Fibroblast of villous mesenchyme (primary cell): Measurements from ENCODE around the gene BCR. TPM values are rescaled to one million over a fixed set of nuclear protein-coding genes. Genes with fewer than 3 reads are reported as not detected.

Source experiments
- DNase-seq: peaks from one replicate; pipeline ENCODE4 v3.0.0-alpha.2; 2010; ENCODE audit warnings: low read depth
- H3K4me3 ChIP-seq: 2 replicates; pipeline ENCODE4 v1.5.1; 2011; ENCODE audit warnings: low read depth, mild to moderate bottlenecking, low read length
- total RNA-seq: library from RNA; depleted of rRNA; stranded (reverse); fragments of >200 nt; gene quantifications from 2 replicates; pipeline ENCODE4 v1.2.3, GENCODE V29; 2012
- TF ChIP-seq, protein P1 (sequence below): IDR thresholded peaks from 2 replicates; pipeline ENCODE4 v1.5.1; 2012; ENCODE audit warnings: low read depth, mild to moderate bottlenecking, low read length; ENCODE audit not compliant: insufficient read depth

BCR gene
- total RNA-seq, 1 donor, result 36.7 TPM

DNA sequence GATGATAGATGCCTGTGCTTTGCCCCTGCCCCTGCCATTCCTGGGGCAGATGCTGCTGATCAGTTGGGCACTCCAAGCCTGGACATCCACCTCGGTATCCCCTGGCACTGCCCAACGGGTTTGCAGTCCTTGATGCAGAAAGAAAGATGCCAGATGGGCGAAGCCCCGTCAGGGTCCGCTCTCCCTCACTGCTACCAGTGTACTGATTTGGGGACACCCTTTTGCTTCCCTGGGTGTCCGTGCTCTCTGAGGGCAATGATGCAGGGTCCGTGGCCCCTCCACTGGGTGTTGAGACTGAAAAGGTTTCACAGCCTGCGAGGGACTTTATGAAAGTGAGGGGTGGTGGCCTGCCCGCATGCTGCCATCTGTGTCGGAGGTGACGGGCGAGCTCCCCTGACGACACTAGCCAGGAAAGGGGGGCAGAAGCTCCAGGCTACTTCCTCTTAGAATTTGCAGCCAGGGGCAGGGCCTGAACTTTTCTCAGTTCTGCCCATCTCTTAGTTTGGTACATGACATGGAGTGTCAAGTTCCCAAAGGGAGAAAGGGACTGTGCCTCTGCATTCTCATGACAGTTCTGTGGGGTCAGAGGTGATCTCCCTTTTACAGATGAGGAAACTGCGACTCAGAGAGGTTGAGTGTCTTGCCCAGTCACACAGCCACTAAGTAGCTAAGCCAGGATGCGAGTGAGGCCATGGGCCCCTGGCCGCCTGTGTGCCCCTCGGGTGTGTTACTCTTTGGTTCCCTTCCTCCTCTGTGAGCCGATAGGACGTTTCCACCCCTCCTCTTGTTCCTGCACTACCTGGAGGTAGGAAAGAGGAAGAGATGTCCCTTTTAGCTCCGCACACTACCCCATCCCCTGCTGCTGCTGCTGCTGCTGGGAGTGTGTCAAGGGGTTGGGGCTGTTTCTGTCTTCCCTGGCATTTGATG is 96.6 kb downstream of the BCR start:
- no peak overlapping the region for H3K4me3 ChIP-seq
- DNase-seq, result no peak
- TF ChIP-seq, protein P1, sequence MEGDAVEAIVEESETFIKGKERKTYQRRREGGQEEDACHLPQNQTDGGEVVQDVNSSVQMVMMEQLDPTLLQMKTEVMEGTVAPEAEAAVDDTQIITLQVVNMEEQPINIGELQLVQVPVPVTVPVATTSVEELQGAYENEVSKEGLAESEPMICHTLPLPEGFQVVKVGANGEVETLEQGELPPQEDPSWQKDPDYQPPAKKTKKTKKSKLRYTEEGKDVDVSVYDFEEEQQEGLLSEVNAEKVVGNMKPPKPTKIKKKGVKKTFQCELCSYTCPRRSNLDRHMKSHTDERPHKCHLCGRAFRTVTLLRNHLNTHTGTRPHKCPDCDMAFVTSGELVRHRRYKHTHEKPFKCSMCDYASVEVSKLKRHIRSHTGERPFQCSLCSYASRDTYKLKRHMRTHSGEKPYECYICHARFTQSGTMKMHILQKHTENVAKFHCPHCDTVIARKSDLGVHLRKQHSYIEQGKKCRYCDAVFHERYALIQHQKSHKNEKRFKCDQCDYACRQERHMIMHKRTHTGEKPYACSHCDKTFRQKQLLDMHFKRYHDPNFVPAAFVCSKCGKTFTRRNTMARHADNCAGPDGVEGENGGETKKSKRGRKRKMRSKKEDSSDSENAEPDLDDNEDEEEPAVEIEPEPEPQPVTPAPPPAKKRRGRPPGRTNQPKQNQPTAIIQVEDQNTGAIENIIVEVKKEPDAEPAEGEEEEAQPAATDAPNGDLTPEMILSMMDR, result no peak

- H3K4me3 ChIP-seq, result no peak overlapping the region
- TF ChIP-seq, protein P1, result no peak
- no peak for DNase-seq
Observed at GRCh38 chr22:23277583-23278295, 97.4 kb downstream of the BCR start.

DNA sequence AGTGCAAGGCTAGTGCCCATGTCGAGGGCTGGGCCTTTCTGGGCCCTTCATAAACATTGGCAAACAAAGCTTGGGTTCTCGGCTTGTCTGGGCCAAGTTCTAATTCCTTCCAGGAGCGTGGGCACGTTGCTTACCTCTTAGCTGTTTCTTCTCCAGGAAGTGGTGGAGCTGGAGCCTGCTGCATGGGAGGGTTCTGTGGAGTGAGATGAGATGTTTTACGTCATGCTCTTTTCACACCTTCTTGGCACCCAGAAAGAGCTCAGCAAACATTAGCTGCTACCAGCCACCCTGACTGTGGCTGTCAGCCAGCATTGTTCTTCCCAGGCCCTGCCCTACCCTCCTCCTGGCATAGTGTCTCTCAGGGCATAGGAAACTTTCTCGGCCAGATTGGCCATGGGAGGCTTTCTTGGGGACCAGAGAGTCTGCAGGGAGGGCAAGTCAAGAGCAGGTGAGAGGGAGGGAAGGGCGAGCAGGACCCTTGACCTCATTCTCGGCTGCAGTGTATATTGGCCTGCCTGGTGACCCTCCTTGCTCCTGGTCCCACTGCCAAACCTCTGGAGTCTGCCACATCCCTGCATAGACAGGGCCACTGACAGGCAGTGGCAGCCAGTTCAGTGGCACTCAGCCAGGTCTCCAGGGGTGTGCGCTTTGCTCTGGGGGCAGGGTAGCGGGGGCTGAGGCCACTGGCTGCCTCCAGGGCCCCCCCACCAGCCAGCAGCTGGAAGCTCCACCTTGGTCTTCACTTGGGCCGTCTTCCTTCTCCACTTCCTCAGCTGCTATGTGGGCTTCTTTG is 98.8 kb downstream of the BCR start:
- TF ChIP-seq, protein P1, result no peak
- DNase-seq, result no peak
- no peak overlapping the region for H3K4me3 ChIP-seq

GRCh38 chr22:23279781-23280180 is 99.5 kb downstream of the BCR start:
- DNase-seq, result no peak
- TF ChIP-seq, protein P1, result no peak
- H3K4me3 ChIP-seq, result no peak overlapping the region

DNA sequence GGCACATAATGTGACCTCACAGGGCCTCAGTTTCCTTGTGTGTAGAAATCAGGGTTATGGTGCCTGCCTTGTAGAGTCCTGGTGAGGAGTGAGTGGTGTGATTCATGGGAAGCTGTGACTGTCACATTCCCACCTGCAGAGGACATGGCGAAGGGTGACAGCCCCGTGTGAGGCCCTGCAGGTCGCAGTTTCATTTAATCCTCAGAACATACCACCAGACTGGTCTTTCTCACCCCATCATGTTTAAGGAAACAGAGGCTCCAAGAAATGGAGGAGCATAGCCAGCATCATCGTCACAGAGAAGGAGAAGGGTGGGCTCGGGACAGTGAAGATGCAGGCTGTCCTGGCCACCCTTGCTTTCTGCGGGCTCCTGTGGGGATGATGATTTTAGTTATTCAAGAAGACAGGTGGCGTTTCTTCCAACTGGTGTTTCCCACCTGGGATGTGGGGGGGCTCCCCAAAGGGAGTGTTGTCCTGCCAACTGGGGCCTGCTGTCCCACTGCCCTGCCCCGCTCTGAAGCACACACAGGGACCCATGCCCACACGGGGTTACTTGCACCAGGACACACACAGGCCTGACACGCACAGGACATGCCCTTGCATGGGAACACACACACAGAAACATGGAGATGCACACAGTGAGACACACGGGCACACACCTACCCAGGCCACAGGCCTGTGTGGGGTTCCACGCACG is 100.2 kb downstream of the BCR start:
- no peak overlapping the region for H3K4me3 ChIP-seq
- TF ChIP-seq, protein P1, result no peak
- no peak for DNase-seq

DNA sequence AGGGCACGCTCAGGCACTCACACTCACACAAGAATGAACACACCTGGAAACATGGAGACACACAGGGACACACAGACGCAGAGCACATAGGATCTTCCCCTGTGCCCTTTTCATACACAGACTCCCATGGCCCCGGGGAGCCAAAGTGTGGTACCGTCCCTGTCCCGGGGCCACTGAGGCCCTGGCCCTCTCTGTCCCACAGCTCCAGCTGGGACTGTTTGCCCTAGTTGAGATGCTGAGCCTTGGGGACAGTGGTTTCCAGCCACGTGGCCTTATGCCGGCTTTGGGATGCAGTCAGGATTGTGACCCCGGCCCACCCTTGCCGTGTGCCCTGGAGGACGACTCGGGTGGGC is 100.7 kb downstream of the BCR start:
- TF ChIP-seq, protein P1, result no peak
- H3K4me3 ChIP-seq, result no peak overlapping the region
- DNase-seq, result no peak
